HG02973 (cell line): Measurements from ENCODE around the gene C2CD5.
"Not testable (repeated sequence)": the region's sequence is repeated elsewhere in the genome, so short reads cannot be mapped to it uniquely, and the experiment has no call there.

Experiments
- ATAC-seq: cut with Tn5 transposase; IDR thresholded peaks from one replicate; pipeline ENCODE4 v1.9.1; 2021; ENCODE audit warnings: moderate library complexity; ENCODE audit not compliant: unreplicated experiment

Gene C2CD5

GRCh38 chr12:22480016-22480415 is 64.3 kb downstream of the C2CD5 start:
- ATAC-seq, result no peak

- peak; percentile 39 for ATAC-seq
Measured at GRCh38 chr12:22477894-22478287, 66.5 kb downstream of the C2CD5 start.

DNA sequence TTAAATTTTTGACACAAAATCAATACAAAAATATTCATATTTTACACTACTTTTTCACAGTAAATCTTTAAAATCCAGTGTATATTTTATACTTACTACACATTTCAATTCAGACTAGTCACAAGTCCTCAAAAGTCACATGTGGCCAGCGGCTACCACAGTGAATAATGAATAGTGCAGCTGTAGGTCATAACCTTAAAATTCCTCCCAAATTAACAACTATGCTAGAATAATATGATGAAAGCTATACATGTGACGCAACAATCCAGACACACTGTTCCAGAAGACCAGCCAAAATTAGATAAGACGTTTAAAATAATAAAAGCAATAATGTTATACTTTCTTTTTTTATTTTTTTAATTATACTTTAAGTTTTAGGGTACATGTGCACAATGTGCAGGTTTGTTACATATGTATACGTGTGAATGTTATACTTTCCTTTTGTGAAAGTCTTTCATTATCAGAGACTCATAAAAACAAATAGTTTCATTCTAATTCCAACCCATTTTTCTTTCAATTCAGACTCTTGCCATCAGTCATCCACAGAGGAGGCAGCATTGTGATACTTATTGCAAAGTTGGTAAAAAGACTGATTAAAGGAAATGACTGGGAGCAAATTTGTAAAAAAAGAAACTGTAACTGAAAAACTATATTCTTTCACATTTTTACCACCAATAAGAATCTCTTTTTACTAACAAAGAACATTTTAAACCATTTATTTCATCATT is 67.0 kb downstream of the C2CD5 start:
- no peak for ATAC-seq

DNA sequence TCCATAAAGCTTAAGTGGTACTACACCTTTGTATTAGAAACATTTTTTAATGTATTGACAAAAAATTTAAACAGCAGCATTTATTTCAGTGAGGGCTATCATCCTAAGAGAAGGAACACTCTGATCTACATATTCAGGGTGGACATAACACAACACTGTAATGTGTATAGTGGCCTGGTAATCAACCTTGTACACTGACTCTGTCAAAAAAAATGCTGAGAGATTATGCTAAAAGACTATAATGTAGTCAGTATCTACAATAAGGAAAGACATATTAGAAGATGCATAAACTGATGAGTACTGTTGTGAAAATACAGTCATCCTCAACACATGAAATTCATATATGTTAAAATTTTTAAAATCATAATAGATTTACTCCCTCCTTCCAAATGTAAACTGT is 68.2 kb downstream of the C2CD5 start:
- ATAC-seq, result no peak

DNA sequence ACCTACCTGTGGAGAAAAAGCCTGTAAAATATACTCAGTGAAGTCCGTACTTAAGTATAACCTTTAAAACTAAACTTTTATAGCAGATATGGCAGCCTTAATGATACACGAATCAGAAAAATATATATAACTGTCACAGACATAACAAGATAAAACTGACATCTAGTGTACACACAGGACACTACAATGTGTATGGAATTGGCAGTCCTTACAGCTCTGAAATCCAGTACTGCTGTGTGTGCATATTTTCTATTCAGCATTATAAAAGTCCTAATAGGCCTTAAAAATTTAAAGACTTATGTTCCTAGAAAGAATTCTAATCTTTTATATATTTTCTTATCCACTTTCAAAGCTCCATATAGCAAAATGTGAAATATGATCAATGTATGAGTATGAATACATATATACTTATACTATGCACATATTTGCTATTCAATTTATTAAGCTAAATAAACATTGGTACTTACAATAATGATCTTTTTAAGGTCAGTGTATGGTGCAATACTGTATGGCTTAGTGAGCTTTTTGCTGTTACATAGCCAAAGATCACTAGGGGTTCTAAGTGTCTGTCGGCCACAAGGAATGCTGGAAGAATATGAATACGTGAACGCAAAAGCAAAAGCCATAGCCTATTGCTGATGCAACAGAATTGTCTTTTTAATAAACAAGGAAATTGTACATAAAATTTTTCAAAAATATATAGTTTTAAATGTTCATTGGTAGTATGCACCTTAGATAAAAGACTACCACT is 69.2 kb downstream of the C2CD5 start:
- ATAC-seq, result no peak

DNA sequence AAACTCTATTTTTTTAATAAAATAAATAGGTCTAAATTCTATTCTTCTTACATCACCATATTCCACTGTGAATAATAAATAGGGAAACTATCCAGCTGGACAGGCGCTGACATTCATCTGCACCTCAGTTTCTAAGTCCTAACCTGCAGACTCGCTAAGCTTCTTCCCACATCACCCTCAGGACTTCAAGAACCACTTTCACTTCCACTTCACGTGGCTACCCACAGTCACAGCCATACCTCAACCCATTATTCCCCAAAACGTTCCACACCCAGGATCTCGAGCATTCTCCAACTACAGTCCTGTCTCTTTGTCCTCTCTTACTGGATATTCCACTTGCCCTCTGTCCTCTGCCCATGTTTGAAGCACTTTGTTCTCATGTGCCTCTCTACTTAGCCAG is 71.1 kb downstream of the C2CD5 start:
- ATAC-seq, result peak; percentile 54

GRCh38 chr12:22467190-22467589 is 77.2 kb downstream of the C2CD5 start:
- ATAC-seq, result no peak

GRCh38 chr12:22463306-22463705 is 81.0 kb downstream of the C2CD5 start:
- no peak for ATAC-seq

DNA sequence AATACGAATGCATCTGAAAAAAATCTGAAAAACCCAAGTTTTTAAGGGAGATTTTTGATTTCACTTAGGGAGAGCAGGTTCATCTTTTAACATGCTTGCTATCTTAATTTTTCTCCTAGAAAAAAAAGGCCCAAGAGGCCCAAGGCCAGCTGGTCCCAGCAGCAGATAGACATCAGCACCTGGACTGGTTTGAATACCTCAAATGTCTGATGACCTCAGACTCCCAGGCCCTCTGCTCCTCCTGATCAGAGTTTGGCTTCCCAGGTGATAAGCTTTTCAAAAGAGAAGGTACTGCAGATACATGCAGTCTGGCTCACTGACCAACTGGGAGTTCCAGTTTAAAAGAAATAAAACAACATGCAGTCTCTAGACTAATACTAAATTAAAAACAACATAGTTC is 82.6 kb downstream of the C2CD5 start:
- ATAC-seq, result no peak

DNA sequence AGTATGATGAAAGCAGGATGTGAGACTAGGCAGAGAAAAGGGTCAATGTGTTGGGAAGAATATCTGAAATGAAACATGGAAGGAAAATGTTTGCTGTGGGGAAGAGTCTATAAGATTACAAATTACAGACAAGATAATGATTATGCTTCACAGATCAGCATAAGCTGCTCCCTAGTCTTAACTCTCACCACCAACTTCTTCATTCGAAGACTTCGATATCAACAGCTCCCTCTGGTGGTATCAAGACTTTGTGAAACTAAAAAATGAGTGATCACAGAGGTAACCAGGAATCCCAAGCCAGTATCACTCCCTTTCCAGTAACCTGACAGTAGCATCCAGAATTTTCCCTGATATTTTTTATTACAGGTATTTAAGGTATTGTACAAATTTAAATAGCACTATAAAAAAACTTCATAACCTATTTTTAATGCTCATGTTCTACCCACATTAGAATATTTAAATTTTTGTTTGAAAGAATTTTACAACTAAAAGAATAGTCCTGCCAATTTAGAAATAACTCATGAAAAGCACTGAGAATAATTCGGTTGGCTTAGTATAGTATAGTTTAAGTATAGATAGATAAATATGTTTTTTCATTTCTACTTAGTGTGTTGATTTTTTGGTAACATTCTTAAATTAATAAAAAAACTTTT is 84.4 kb downstream of the C2CD5 start:
- no peak for ATAC-seq

DNA sequence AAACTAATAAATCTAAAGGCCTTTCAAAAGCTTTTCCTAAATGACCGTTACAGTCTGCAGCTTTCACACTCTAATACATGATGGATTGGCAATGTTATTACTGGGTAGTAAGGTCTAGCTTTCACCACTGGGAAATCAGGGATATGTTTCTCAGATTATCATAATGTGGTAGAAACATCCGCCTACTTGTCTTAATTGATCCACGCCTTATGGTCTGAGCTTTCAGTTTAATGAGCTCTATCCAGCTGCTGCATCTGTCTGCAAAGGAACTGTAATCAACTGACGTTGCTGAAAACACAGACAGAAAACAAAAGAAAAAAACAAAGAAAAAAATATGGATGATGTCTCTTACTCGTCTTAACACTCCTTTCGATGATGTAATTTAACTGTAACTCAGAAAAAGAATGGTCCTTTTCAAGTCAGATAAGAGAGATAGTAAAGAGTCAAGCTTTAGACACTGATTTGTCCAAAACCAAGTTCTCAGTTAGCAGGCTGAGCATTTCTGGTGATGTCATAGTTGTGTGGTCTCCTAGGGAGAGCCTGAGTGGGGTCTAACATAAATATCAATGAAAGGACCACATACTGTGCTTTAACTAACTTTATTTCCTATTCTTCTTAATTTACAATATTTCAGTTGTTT is 85.9 kb downstream of the C2CD5 start:
- ATAC-seq, result no peak

GRCh38 chr12:22457085-22457484 is 87.3 kb downstream of the C2CD5 start:
- no peak for ATAC-seq

DNA sequence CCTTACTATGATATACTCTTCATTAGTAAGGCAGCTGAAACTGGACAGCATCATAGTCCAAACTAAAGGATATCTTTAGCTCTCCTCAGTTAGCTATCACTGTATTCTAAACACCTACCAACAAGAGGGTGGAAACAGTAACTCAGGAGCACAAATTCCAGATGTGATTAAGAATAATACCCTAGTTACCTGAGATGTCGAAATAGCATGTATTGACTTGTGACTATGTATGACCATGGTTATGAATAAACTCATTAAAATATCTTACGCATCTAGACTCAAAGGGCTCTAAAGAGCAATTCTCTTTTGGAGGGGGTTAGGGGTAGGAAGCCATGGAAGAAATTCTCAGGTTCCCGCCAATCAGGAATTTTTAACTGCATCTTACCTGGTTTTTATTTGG is 90.8 kb downstream of the C2CD5 start:
- no peak for ATAC-seq

DNA sequence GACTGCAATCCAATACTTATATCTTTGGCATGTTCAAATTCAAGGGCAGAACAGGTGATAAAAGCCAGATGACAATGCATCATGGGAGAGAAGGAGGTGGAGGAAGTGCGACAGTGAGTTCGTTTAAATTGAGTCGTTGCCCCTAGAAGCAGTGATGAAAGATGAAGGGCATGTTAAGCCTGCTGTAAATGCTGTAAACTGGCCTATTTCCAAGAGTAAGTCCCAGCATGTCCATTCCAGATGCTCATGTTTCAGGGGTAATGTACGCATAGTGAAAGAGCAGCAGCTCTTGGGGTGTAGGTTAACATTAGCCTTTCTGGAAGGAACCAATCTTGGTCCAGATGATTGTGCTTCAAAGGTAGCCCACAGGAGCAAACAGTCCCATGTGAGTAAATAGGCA is 97.1 kb downstream of the C2CD5 start:
- no peak for ATAC-seq

DNA sequence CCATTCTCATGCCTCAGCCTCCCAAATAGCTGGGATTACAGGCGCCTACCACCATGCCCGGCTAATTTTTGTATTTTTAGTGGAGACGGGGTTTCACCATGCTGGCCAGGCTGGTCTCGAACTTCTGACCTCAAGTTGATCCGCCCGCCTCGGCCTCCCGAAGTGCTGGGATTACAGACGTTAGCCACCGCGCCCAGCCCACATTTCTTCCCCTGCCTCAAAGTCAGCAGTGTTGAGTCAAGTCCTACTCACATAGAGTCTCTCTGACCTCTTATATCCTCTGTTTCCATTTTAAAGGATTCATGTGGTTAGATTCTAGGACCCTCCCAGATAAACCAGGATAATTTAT is 100.1 kb downstream of the C2CD5 start:
- ATAC-seq, result not testable (repeated sequence)

- peak; percentile 100 for ATAC-seq
Measured at GRCh38 chr12:22443379-22444316, 100.7 kb downstream of the C2CD5 start.

GRCh38 chr12:22437031-22437806 is 107.1 kb downstream of the C2CD5 start:
- ATAC-seq, result no peak

DNA sequence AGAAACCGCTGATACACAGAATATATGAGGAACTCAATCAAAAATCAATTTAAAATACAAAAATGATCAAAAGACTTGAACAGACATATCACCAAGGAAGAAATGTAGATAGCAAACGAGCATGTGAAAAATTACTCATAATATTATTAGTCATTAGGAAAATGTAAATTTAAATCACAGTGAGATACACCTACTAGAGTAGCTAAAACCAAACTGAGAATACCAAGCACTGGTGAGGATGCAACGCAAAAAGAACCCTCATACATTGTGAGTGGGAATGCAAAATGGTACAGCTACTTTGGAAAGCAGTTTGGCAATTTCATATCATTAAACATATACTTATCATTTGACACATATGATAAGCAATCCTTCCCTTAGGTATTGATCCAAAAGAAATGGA is 108.8 kb downstream of the C2CD5 start:
- no peak for ATAC-seq

DNA sequence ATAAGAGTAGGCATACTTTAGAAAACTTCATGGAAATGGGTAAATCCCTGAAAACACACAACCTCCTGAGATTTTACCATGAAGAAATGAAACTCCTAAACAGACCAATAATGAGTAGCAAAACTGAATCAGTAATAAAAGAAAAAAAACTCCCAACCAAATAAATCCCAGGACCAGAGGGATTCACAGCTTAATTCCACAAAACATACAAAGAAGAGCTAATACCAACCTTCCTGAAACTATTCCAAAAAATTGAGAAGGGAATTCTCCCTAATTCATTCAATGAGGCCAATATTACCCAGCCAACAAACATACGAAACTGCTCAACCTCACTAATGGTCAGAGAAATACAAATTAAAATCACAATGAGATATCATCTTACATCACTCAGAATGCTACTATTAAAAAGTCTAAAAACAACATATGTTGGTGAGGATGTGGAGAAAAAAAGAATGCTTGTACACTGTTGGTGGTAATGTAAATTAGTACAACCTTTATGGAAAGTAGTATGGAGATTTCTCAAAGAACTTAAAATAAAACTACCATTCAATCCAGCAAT is 112.6 kb downstream of the C2CD5 start:
- no peak for ATAC-seq

DNA sequence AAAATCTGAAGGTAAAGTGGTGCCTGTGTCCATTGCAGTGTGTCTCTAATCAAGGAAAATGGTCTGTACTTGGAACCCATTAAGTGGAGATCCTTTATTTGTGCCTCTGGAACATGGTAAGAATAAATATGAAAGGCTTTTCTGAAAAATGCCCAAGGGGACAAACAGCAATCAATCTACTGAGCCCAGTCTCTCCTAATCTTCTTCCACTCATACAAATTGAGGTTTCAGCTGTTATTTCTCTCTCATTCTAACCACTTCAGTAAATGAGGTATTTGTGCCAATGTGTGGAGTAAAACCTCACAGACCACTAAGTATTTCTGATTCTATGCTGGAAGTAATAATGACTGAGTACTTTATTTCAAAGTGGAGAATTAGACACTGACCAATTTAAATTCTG is 127.5 kb downstream of the C2CD5 start:
- ATAC-seq, result no peak
